Skeletal muscle tissue (tissue), 4 donors: ENCODE data around the gene SKI. TPM values are rescaled to one million over a fixed set of nuclear protein-coding genes. Genes with fewer than 3 reads are reported as not detected.

Experiments
- H3K27ac ChIP-seq: one replicate; pipeline ENCODE4 v1.7.0; 2013; ENCODE audit warnings: mild to moderate bottlenecking, low read depth, low read length, inconsistent platforms
- H3K27me3 ChIP-seq, 3 donors: one replicate each; pipeline ENCODE4 v1.7.0; 2013; ENCODE audit warnings: low read length in 3 of 3; ENCODE audit not compliant: control insufficient read depth in 3 of 3, insufficient read depth in 3 of 3
- H3K36me3 ChIP-seq, 3 donors: one replicate each; pipeline ENCODE4 v1.7.0; 2013; ENCODE audit warnings: low read length in 3 of 3; ENCODE audit not compliant: control insufficient read depth in 3 of 3, insufficient read depth in 3 of 3
- H3K4me1 ChIP-seq, 3 donors: one replicate each; pipeline ENCODE4 v1.7.0; 2013; ENCODE audit warnings: low read length in 3 of 3, mild to moderate bottlenecking in 3 of 3; ENCODE audit not compliant: control insufficient read depth in 3 of 3, insufficient read depth in 3 of 3
- H3K4me3 ChIP-seq, 3 donors: one replicate each; pipeline ENCODE4 v1.7.0; 2013; ENCODE audit warnings: low read length in 3 of 3
- H3K9ac ChIP-seq, 3 donors: one replicate each; pipeline ENCODE4 v1.7.0; 2013; ENCODE audit warnings: low read length in 3 of 3, mild to moderate bottlenecking in 3 of 3, moderate library complexity in 2 of 3, low read depth in 1 of 3
- H3K9me3 ChIP-seq, 3 donors: one replicate each; pipeline ENCODE4 v1.7.0; 2013; ENCODE audit warnings: low read length in 3 of 3; ENCODE audit not compliant: control insufficient read depth in 3 of 3
- total RNA-seq: library from RNA; depleted of rRNA; stranded (reverse); fragments of >200 nt; gene quantifications from one replicate; pipeline ENCODE4 v1.2.3, GENCODE V29; 2014
- donor health status: Osteomylitis.

Gene SKI
- total RNA-seq, 1 donor from 2014 or later = 19.3 TPM

DNA sequence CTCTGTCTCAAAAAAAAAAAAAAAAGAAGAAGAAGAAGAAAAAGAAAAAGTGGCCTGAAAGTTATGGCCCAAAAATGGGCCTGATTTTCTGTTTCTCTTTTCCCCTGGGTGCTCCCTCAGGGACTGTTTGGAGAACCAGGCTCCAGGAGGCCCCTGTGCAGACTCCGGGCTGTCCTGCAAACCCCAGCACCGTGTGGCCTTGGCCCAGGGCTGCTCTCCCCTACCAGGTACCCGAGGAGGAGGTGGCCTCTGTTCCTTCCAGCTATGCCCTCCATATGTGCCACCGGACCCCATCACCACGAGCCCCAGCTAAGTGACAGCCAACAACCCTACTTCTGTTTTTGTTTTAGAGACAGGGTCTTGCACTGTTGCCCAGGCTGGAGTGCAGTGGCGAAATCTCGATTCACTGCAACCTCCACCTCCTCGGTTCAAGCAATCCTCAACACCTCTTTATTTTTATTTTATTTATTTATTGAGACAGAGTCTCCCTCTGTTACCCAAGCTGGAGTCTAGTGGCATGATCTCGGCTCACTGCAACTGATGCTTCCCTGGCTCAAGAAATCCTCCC, 26.0 kb upstream of the SKI start:
- Histone ChIP-seq H3K9me3 (no peaks in the 10 kb centered on the region), H3K36me3 (no peaks in the 10 kb centered on the region), H3K4me1 (peaks cover 31 to 44% (median 44%) of the 10 kb centered on the region in 3 donors), H3K9ac (no peak overlapping the region), H3K27me3 (no peaks in the 10 kb centered on the region), H3K27ac (no peak overlapping the region), H3K4me3 (no peak overlapping the region)

DNA sequence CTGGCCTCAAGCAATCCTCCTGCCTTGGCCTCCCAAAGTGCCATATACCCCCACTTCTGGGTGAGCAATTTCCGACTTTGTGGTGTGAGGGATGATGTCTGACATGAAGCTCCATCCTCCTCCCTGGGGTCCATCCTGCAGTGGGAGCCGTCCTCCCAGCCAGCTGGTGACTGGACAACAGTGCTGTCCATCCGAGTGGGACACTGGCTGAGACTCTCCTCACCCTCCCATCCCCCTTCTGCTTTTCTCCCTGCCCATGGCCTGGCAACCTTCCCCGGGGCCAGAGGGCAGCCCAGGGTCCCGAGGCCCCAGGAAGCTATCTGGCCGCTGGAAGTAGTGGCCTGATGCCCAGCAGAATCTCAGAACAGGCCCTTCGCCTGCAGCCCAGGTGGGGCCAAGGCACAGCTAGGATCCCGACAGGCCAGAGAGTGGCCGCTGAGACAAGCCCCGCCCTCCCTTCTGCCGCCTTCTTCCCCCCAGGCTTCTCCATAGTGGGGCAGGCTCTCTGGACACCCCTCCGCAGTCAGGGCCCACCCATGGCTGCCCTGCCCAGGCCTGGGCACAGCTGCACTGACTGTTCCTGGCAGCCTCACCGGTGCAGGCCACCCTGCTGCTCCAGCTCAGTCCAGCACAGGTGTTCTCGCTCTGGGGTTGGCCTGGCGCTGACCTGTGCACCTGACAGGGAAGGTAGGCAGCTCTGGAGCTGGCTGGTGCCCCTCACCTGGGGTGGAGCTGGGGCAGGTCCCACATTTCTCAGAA, 25.1 kb upstream of the SKI start:
- Histone ChIP-seq H3K27ac (peak overlapping the region; percentile 81), H3K27me3 (no peaks in the 10 kb centered on the region), H3K9me3 (no peaks in the 10 kb centered on the region), H3K4me3 (no peak overlapping the region), H3K9ac (no peak overlapping the region), H3K36me3 (no peaks in the 10 kb centered on the region), H3K4me1 (peaks cover 39 to 52% (median 50%) of the 10 kb centered on the region in 3 donors)

DNA sequence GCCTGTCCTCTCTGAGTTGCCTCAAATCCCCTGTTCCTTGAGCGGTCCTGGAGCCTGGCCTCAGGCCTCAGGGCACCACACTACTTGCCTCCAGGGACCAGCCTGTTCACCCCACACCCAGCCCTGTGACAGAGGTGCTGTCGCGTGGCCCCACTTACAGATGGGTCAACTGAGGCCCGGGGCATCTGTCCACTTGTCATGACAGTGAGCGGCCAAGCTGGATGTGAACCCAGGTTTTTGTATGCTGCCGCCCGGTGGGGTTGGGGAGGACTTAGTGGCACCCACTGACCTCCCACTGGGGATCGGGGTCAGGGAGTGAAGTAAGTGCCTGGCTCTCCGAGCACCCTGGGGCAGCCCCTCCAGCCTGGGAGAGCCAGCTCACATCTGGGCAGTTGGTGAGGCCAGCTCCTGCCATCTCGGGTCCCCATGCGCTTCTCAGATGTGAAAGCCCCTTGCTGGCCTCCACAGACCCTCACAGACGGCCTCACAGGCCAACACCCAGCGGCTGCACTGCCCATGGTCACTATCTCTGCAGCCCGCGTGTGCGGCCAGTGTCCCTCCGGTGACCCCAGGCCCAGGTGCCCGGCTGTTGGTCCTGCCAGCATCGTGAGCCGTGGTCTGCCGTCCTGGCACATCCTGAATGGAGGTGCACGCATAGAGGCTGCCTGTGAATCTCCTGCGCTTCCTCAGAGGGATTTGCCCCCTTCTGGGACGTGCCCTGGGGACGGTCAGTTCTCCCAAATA, 24.3 kb upstream of the SKI start:
- H3K9me3 ChIP-seq = no peaks in the 10 kb centered on the region
- no peaks in the 10 kb centered on the region for H3K27me3 ChIP-seq
- H3K4me1 ChIP-seq = peaks cover 43 to 54% (median 50%) of the 10 kb centered on the region in 3 donors
- peak overlapping the region; percentile 66 to 81 (median 78) for H3K9ac ChIP-seq
- H3K27ac ChIP-seq = peak overlapping the region; percentile 81
- peak overlapping the region; percentile 71 to 79 (median 77) for H3K4me3 ChIP-seq
- H3K36me3 ChIP-seq = no peaks in the 10 kb centered on the region

DNA sequence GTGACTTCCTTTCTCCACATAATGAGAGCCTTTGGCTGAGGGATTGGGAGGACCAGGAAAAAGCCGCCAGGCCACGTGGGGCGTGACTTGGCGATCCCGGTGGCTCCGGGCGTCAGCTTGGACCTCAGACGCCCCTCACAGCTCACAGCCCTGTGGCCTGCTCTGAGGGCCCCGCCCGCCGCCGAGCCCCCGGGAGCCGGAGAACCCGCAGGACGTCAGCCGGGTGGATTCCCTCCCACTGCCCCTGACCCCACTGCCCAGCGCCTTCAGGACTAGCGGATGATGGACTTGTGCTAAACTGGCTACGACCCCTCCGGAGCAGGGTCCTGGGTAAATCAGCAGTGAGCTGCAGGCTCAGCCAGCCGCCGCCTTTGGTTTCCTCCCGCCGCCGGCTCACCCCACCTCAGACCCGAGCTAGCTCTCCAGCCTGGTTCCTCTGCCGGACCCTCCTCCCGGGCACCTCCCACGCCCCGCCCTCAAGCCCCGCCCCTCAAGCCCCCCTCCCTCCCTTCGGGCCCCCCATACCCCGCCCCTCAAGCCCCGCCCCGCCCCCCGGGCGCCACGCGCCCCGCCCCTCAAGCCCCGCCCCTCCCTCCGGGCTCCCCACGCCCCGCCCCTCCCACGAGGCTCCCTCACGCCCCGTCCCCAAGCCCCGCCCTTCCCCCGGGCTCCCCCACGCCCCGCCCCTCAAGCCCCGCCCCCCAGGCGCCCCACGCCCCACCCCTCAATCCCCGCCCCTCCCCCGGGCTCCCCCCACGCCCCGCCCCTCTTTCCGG, 23.5 kb upstream of the SKI start:
- H3K9me3 ChIP-seq = no peaks in the 10 kb centered on the region
- H3K27me3 ChIP-seq = no peaks in the 10 kb centered on the region
- peak overlapping the region; percentile 66 to 81 (median 78) for H3K9ac ChIP-seq
- no peaks in the 10 kb centered on the region for H3K36me3 ChIP-seq
- peak overlapping the region; percentile 81 for H3K27ac ChIP-seq
- peak overlapping the region; percentile 71 to 79 (median 77) for H3K4me3 ChIP-seq
- peaks cover 44 to 55% (median 51%) of the 10 kb centered on the region in 3 donors for H3K4me1 ChIP-seq

DNA sequence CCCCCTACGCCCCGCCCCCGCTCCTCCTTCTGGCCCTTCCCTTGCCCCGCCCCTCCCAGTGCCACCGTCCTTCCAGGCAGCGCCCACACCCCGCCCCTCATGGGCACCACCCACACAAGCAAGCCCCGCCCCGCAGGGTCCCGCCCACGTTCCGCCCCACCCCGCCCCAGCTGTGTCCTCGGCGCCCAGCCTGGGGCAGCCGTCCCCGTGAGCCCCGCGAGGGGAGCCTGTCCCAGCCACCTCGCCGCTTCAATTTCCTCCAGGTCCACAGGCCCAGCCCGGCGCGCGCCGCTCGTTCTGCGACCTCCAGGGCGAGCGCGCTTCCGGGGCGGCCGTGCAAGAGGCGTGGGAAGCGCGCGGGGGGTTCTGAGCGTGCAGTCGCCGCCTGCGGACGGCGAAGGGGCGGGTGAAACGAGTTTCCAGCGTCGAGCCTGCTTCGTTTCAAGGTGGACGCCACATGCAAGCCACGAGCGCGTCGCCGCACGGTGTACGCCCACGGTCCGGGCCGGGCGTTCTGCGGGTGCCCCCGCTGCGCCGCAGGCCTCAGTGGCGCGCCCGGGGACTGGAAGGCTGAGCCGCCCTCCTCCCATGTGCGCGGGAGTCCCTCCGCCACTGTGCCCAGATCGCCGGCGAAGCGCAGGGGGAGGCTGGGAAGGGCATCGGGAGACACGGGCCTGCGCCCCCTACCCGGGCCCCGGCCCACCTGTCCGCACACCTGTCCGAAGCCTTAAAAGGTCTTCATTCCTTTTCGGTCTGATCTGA, 22.7 kb upstream of the SKI start:
- H3K36me3 ChIP-seq = no peaks in the 10 kb centered on the region
- H3K4me1 ChIP-seq = peaks cover 47 to 56% (median 53%) of the 10 kb centered on the region in 3 donors
- H3K9ac ChIP-seq = peak overlapping the region in 2 of 3 donors; percentile 65 to 79
- peak overlapping the region; percentile 38 to 73 (median 69) for H3K4me3 ChIP-seq
- H3K27me3 ChIP-seq = no peaks in the 10 kb centered on the region
- H3K9me3 ChIP-seq = no peaks in the 10 kb centered on the region
- peak overlapping the region; percentile 70 for H3K27ac ChIP-seq

DNA sequence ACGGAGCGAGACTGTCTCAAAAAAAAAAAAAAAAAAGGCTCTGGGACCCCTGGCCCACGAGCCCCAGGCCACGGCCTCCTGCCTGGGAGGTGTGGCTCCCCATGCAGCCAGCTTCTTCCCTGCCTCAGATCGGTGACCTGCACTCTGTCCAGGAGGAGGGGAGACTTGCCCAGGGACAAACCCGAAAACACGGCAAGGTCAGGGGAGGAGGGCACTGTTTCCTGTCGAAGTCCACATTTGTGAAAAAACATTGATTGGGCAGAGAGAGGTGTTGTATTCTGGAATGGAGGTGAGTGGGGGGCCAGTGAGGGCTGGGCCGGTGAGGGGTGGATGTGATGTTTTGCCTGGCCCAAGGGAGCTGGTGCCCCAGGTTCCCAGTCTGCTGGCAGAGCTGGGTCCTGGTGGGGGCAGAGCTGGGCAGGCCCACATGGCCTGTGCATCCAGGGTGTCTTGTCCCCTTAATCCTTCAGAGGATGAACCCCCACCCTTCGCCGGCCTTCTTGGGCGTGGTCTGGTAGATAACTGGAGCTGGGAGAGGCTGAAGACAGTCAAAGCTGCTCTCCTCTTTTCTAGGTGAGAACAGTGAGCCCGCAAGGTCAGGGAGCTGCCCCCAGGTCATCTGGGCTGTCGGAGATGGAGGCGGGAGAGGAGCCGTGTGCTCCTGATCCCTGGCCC, 21.2 kb upstream of the SKI start:
- peak overlapping the region in 2 of 3 donors; percentile 45 to 51 for H3K4me3 ChIP-seq
- no peaks in the 10 kb centered on the region for H3K27me3 ChIP-seq
- no peaks in the 10 kb centered on the region for H3K9me3 ChIP-seq
- peaks cover 47 to 53% (median 50%) of the 10 kb centered on the region in 3 donors for H3K4me1 ChIP-seq
- peak overlapping the region; percentile 83 for H3K27ac ChIP-seq
- H3K36me3 ChIP-seq = no peaks in the 10 kb centered on the region
- H3K9ac ChIP-seq = peak overlapping the region; percentile 50 to 71 (median 51)

DNA sequence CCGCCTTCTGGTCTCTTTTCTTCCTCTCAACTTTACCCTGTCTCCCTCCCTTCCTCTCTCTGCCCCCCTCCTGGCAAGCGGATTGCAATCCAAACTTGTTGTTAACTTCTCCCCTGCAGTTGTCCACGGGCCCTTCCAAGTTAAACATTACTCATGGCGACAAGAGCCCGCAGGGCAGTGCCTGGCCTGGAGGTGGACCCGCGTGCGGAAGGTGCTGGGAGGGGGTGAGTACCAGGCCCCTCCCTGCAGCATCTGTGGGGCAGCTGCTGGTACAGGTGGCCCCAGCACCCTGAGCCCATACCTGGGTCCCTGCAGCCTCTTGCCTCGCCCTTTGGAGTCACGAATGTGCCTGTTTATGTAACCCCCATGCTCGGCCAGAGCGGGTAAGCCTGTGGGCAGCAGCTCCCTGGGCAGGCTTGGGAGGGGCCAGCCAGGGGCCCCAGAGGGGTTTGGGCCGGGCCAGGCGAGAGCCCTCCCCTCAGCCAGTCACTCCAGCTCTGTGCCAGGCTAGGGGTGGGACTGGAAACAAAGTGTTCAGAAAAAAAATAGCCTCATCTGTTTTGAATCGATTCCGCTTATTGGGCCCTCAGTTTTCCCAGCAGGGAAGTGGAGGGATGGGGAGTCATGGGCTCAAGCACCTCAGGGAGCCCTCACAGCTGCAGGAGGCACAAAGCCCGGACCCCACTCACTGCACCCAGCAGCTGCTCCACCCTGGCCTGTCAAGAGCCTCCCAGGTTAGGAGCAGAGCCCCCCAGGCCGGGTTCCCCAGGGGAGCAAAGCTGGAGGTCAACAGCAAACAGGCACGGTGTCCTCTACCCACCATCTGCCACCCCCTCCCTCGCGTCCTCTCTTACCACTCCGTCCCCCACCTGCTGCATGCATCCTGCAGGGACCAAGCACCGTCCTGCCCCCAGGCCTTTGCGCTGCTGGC, 19.5 kb upstream of the SKI start:
- Histone ChIP-seq H3K4me1 (peaks cover 60 to 64% (median 62%) of the 10 kb centered on the region in 3 donors), H3K27me3 (no peaks in the 10 kb centered on the region), H3K4me3 (no peak overlapping the region), H3K36me3 (no peaks in the 10 kb centered on the region), H3K27ac (peak overlapping the region; percentile 83), H3K9me3 (no peaks in the 10 kb centered on the region), H3K9ac (peak overlapping the region in 2 of 3 donors; percentile 10 to 33)

DNA sequence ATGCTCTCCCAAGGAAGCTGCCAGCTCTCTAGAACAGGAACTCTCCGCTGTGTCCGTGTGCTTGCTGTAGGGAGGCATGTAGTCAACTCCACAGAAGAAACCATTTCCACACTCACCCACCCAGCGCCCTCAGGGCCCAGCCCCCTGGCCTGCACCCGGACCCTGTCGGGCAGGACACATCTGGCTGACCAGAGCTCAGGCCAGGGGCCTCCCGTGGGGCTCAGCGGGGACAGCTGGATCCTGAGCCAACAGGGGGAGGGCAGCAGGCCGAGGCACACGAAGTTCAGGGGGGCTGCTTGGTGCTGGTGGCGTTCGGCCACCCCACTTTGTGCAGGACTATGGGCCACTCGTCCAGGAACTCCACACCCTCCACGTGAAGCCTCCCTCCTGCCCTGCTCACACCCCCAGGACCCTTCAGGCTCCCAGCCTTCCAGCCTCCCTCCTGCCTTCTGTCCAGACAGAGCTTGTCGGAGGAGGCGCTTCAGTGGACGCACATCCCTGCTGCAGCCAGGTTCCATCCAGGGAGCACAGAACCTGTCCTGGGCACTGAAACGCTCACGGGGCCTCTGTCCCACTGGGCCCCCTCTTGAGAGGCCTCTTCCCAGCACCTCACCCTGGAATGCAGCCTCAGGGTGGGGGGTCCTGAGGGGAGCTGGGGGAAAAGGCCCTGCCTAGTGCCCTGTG, 18.6 kb upstream of the SKI start:
- Histone ChIP-seq H3K9me3 (no peaks in the 10 kb centered on the region), H3K9ac (peak overlapping the region in 1 of 3 donors; percentile 14), H3K27me3 (no peaks in the 10 kb centered on the region)

More for the DNA sequence above, 18.6 kb upstream of the SKI start:
- Histone ChIP-seq H3K36me3 (no peaks in the 10 kb centered on the region), H3K4me3 (no peak overlapping the region), H3K27ac (peak overlapping the region; percentile 47), H3K4me1 (peaks cover 60 to 64% (median 61%) of the 10 kb centered on the region in 3 donors)
